Spleen (tissue), 11 donors: ENCODE data around the gene HPDL. TPM values are rescaled to one million over a fixed set of nuclear protein-coding genes. Genes with fewer than 3 reads are reported as not detected.

Experiments
- DNase-seq: peaks from one replicate; pipeline ENCODE4 v3.0.0-alpha.2; 2020
- H3K27ac ChIP-seq, 8 donors: fragments of 200-600 bp; sonication (generic) in 7 of 8; 1 replicate in 4 of 8; 2 replicates in 4 of 8; pipeline versions ENCODE4 v1.5.0 to v1.8.0; 2016 to 2021; ENCODE audit warnings: inconsistent platforms in 4 of 8, mild to moderate bottlenecking in 4 of 8, moderate library complexity in 1 of 8
- H3K27me3 ChIP-seq, 7 donors: fragments of 200-600 bp; sonication (generic) in 6 of 7; replicated peaks in 1 of 7; 1 replicate in 4 of 7; 2 replicates in 3 of 7; pipeline versions ENCODE4 v1.5.0 to v1.8.0; 2016 to 2021; ENCODE audit warnings: inconsistent platforms in 3 of 7, mild to moderate bottlenecking in 1 of 7
- H3K36me3 ChIP-seq, 6 donors: fragments of 200-600 bp; sonication (generic) in 5 of 6; 1 replicate in 4 of 6; 2 replicates in 2 of 6; pipeline versions ENCODE4 v1.5.0 to v1.8.0; 2016 to 2021; ENCODE audit warnings: inconsistent platforms in 2 of 6
- H3K4me1 ChIP-seq, 6 donors: fragments of 200-600 bp; sonication (generic) in 5 of 6; 1 replicate in 3 of 6; 2 replicates in 3 of 6; pipeline versions ENCODE4 v1.5.0 to v1.8.0; 2016 to 2021; ENCODE audit warnings: inconsistent platforms in 3 of 6
- H3K4me3 ChIP-seq, 8 donors: fragments of 200-600 bp; sonication (generic) in 7 of 8; 1 replicate in 4 of 8; 2 replicates in 4 of 8; pipeline versions ENCODE4 v1.5.0 to v1.8.0; 2016 to 2021; ENCODE audit warnings: inconsistent platforms in 4 of 8, mild to moderate bottlenecking in 4 of 8, moderate library complexity in 2 of 8
- H3K9me3 ChIP-seq, 8 donors: fragments of 200-600 bp; sonication (generic) in 7 of 8; 1 replicate in 4 of 8; 2 replicates in 4 of 8; pipeline versions ENCODE4 v1.5.0 to v1.8.0; 2016 to 2021; ENCODE audit warnings: inconsistent platforms in 4 of 8
- POLR2A ChIP-seq, 3 donors: fragments of 450-650 bp; IDR thresholded peaks; one replicate each; pipeline ENCODE4 v1.5.1; 2017; ENCODE audit warnings: antibody characterized with exemption in 3 of 3, mild to moderate bottlenecking in 1 of 3
- POLR2AphosphoS5 ChIP-seq, 3 donors: sonication (generic); formaldehyde crosslinking; IDR thresholded peaks; one replicate each; pipeline ENCODE4 v1.5.1; 2017; ENCODE audit warnings: antibody characterized with exemption in 3 of 3
- WGBS, 5 donors: extraction: QIAGEN DNeasy Blood & Tissue Kit in 3 of 5; methylation state at CpG; one replicate each; pipeline versions ENCODE4 v1.1.5 to v1.1.7; 2013 to 2018; 5-methylcytosine and 5-hydroxymethylcytosine counted together
- intact Hi-C: fragments of 100-400 bp; cut with DNase I; formaldehyde crosslinking; loops from one replicate; pipeline ENCODE4 v1.15.0; 2023; ENCODE audit warnings: low total_unique reads
- polyA plus RNA-seq, 3 donors: library from polyadenylated mRNA; stranded (reverse); fragments of 200-250 nt; gene quantifications; one replicate each; pipeline ENCODE4 v1.2.1, GENCODE V29; 2013
- total RNA-seq, 7 donors: library from RNA; depleted of rRNA in 3 of 7; stranded (reverse); fragments of >200 nt in 3 of 7; fragmentation: NEBNext Ultra II Directional in 4 of 7; extraction: Animal tissue kit (Norgen Biotek cat#: 25700) in 4 of 7; gene quantifications; one replicate each; pipeline versions ENCODE4 v1.1.0 to v1.2.1, GENCODE V29; 2016 to 2021
- TF ChIP-seq, protein P1 (sequence below), 11 experiments: fragments of 200-600 bp in 7 of 11; fragments of 450-650 bp in 4 of 11; sonication (generic) in 4 of 11; IDR thresholded peaks in 8 of 11; conservative IDR thresholded peaks in 3 of 11; 1 replicate in 7 of 11; 2 replicates in 4 of 11; pipeline versions ENCODE4 v1.4.0 to v1.8.0; 2016 to 2021; ENCODE audit warnings: antibody characterized with exemption in 11 of 11, inconsistent platforms in 4 of 11, mild to moderate bottlenecking in 1 of 11
- donor health status: healthy with polysubstance abuse.
- donor health status: DM: no; HTN: no; CAD: no; lungs with moderate emphysema.
- donor health status: DM: no; HTN: no; CAD: no.
- donor health status: Bipolar disorder and iron deficiency.
- donor health status: healthy.
- donor health status: DM: no; HTN: no; CAD: no.
- donor health status: DM: yes; HTN: yes; CAD: no.

The HPDL gene
- total and polyA plus RNA-seq, 10 donors, result 0.73 to 4.6 (median 2.4) TPM

DNA sequence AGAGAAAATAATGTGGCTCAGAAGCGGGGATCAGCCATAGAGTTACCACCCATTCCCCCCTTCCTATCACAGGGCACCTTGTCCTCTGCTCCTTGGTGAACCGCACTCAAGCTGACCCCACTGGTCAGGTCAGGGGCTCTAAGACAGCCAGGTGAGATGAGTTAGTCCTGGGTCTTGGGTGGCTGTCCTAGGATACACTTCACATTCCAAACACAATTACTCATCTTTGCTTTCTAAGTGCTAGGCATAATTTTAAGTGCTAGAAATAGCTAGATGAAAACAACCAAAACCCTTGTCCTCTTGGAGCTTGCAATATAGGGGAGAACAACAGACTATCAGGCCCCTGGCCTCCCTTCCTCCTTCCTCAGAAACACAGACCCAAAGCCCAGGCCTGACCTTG is 21.3 kb downstream of the HPDL start:
- H3K27ac ChIP-seq, result no peak overlapping the region
- no peaks in the 10 kb centered on the region for H3K27me3 ChIP-seq
- no peaks in the 10 kb centered on the region for H3K9me3 ChIP-seq
- DNase-seq, result no peak
- 92 to 100% (median 97%) methylated on average over 2 of the region's 2 CpGs for WGBS, 5 donors
- intact Hi-C loops, result no loop called here
- peaks cover 0 to 8% (median under 1%) of the 10 kb centered on the region in 6 donors for H3K4me1 ChIP-seq
- no peak overlapping the region for H3K4me3 ChIP-seq
- H3K36me3 ChIP-seq, result peaks cover 0 to 66% (median 25%) of the 10 kb centered on the region in 6 donors
- no peak for TF ChIP-seq POLR2AphosphoS5 (IDR thresholded peaks at IDR 0.05)

DNA sequence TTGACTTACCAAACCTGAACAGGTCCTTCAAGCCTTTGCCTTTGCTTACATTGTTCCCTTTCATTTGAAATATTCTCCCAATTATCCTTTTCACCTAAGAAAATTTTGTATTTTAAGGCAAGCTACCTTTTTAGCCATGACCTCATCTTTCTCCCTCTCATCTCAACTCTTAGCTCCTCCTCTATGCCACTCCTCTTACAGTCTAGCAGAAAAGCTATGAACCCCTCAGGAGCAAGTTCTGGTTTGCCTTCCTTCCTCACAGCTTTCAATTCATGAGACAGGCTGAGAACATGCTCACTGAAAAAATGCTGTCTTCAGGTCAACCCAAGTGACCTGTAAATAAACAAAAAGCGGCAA is 21.9 kb downstream of the HPDL start:
- intact Hi-C loops, result no loop called here
- 39 to 87% (median 74%) methylated on average over 1 of the region's 1 CpG for WGBS, 5 donors

DNA sequence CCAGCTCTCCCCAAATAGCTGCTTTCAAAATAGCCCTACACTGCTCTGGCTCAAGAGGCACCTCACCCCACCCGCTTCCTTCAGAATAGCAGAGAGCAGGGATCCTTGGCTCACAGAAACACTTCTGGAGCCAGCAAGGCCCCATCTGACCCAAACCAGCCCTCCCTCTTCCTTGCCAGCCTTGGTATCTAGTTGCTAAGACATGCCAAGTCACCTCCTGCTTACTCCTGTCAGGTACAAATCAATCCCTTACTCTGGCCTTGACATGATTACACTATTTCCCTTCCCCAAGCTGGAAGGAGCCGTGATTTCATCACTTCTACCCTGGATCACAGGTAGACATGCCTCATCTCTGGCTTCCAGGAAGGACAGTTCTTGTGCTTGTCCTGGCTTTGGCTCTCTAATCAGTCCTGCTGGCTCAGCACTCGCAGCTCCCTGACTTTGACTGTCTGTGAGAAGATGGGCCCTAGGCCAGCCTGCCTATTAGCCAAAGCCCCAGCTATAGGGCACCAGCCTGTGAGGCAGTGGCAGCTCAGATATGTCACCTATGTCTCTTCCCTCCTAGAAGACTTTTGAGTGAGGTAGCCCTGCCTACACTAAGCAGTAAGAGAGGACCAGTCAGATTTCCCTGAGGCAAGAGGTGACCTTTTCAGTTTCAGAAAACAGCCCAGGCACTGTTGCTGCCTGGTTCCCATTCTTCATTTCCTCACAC is 22.4 kb downstream of the HPDL start:
- no peak for DNase-seq
- no peaks in the 10 kb centered on the region for H3K27me3 ChIP-seq
- H3K27ac ChIP-seq, result peak overlapping the region in 1 of 8 donors; percentile 10
- intact Hi-C loops, result no loop called here
- TF ChIP-seq, protein P1, sequence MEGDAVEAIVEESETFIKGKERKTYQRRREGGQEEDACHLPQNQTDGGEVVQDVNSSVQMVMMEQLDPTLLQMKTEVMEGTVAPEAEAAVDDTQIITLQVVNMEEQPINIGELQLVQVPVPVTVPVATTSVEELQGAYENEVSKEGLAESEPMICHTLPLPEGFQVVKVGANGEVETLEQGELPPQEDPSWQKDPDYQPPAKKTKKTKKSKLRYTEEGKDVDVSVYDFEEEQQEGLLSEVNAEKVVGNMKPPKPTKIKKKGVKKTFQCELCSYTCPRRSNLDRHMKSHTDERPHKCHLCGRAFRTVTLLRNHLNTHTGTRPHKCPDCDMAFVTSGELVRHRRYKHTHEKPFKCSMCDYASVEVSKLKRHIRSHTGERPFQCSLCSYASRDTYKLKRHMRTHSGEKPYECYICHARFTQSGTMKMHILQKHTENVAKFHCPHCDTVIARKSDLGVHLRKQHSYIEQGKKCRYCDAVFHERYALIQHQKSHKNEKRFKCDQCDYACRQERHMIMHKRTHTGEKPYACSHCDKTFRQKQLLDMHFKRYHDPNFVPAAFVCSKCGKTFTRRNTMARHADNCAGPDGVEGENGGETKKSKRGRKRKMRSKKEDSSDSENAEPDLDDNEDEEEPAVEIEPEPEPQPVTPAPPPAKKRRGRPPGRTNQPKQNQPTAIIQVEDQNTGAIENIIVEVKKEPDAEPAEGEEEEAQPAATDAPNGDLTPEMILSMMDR (IDR thresholded peaks at IDR 0.05 in 8 of 11, conservative IDR thresholded peaks at IDR 0.05 in 3 of 11), result no peak
- TF ChIP-seq POLR2AphosphoS5 (IDR thresholded peaks at IDR 0.05) (no peak), POLR2A (IDR thresholded peaks at IDR 0.05) (no peak)
- WGBS, 5 donors, result 58 to 91% (median 79%) methylated on average over 3 of the region's 3 CpGs
- no peaks in the 10 kb centered on the region for H3K9me3 ChIP-seq
- no peak overlapping the region for H3K4me3 ChIP-seq
- no peaks in the 10 kb centered on the region for H3K4me1 ChIP-seq
- H3K36me3 ChIP-seq, result peaks cover 0 to 66% (median 14%) of the 10 kb centered on the region in 6 donors

More for the DNA sequence above, 21.9 kb downstream of the HPDL start:
- Histone ChIP-seq H3K4me3 (no peak overlapping the region), H3K27ac (peak overlapping the region in 1 of 8 donors; percentile 10), H3K4me1 (peaks cover 0 to 2% (median 0%) of the 10 kb centered on the region in 6 donors), H3K36me3 (peaks cover 0 to 66% (median 19%) of the 10 kb centered on the region in 6 donors), H3K9me3 (no peaks in the 10 kb centered on the region), H3K27me3 (no peaks in the 10 kb centered on the region)
- TF ChIP-seq POLR2AphosphoS5 (IDR thresholded peaks at IDR 0.05), result no peak
- TF ChIP-seq, protein P1 (IDR thresholded peaks at IDR 0.05 in 8 of 11, conservative IDR thresholded peaks at IDR 0.05 in 3 of 11), result no peak
- TF ChIP-seq POLR2A (IDR thresholded peaks at IDR 0.05), result no peak
- no peak for DNase-seq

DNA sequence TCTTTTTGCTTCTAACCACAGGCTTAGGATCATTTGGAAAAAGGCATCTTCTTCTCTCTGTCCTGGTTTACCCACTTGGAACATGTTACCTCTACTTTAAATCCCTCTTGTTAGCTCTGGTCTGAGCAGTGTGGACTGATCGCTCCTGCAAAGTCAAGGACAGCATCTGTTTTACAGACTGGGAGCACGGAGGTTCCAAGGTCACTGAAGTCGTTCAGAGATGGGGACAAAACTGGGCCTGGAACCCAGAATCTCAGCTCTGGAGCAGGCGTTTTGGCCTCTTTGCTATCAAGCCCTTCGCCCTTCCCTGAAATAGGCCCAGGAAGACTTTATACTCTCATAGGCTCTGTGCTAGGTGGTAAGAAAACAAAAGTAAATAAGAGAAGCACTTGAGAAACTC is 24.8 kb downstream of the HPDL start:
- intact Hi-C loops, result loop anchor here (10.0 kb wide), 1 partner anchor 223 kb away; no protein-coding TSS in a partner anchor
- Histone ChIP-seq H3K36me3 (peaks cover 0 to 51% (median 2%) of the 10 kb centered on the region in 6 donors), H3K4me3 (no peak overlapping the region), H3K27me3 (no peaks in the 10 kb centered on the region), H3K27ac (no peak overlapping the region), H3K4me1 (no peaks in the 10 kb centered on the region), H3K9me3 (no peaks in the 10 kb centered on the region)
- WGBS, 5 donors, result 75 to 87% (median 85%) methylated on average over 5 of the region's 5 CpGs
- TF ChIP-seq POLR2AphosphoS5 (IDR thresholded peaks at IDR 0.05), result no peak
- TF ChIP-seq, protein P1 (IDR thresholded peaks at IDR 0.05 in 8 of 11, conservative IDR thresholded peaks at IDR 0.05 in 3 of 11), result no peak
- TF ChIP-seq POLR2A (IDR thresholded peaks at IDR 0.05), result no peak
- no peak for DNase-seq
